ENCODE results near the gene CAMK1D.

The CAMK1D gene

GRCh38 chr10:12594448-12594944, 245.1 kb downstream of the CAMK1D start:
- no peak for DNase-seq (ENCODE audit: low read depth in 2 of 2)

GRCh38 chr10:12595936-12596576, 246.7 kb downstream of the CAMK1D start:
- DNase-seq (ENCODE audit: low read depth in 2 of 2) = no peak

GRCh38 chr10:12597176-12597575, 247.8 kb downstream of the CAMK1D start:
- no peak for DNase-seq (ENCODE audit: low read depth in 2 of 2)

- no peak for DNase-seq (ENCODE audit: low read depth in 2 of 2)
These were observed 248.7 kb downstream of the CAMK1D start for GRCh38 chr10:12597788-12598765.

- DNase-seq (ENCODE audit: low read depth in 2 of 2) = no peak
These were observed 251.3 kb downstream of the CAMK1D start for GRCh38 chr10:12600652-12601051.

- no peak for DNase-seq (ENCODE audit: low read depth in 2 of 2)
These were observed 253.2 kb downstream of the CAMK1D start for GRCh38 chr10:12602521-12602920.

GRCh38 chr10:12603766-12604470, 254.6 kb downstream of the CAMK1D start:
- DNase-seq (ENCODE audit: low read depth in 2 of 2) = no peak

GRCh38 chr10:12605580-12606405, 256.4 kb downstream of the CAMK1D start:
- no peak for DNase-seq (ENCODE audit: low read depth in 2 of 2)

- no peak for DNase-seq (ENCODE audit: low read depth in 2 of 2)
These were observed 257.1 kb downstream of the CAMK1D start for GRCh38 chr10:12606461-12606860.

GRCh38 chr10:12608761-12609160, 259.4 kb downstream of the CAMK1D start:
- DNase-seq (ENCODE audit: low read depth in 2 of 2) = no peak

- no peak for DNase-seq (ENCODE audit: low read depth in 2 of 2)
These were observed 260.1 kb downstream of the CAMK1D start for GRCh38 chr10:12609435-12609834.

GRCh38 chr10:12613136-12613535, 263.8 kb downstream of the CAMK1D start:
- no peak for DNase-seq (ENCODE audit: low read depth in 2 of 2)

- no peak for DNase-seq (ENCODE audit: low read depth in 2 of 2)
These were observed 265.0 kb downstream of the CAMK1D start for GRCh38 chr10:12614177-12614995.

GRCh38 chr10:12615296-12616220, 266.2 kb downstream of the CAMK1D start:
- DNase-seq (ENCODE audit: low read depth in 2 of 2) = no peak

GRCh38 chr10:12617191-12618175, 268.1 kb downstream of the CAMK1D start:
- DNase-seq (ENCODE audit: low read depth in 2 of 2) = no peak

- DNase-seq (ENCODE audit: low read depth in 2 of 2) = no peak
These were observed 272.7 kb downstream of the CAMK1D start for GRCh38 chr10:12622016-12622415.

GRCh38 chr10:12622691-12623090, 273.3 kb downstream of the CAMK1D start:
- DNase-seq (ENCODE audit: low read depth in 2 of 2) = no peak

GRCh38 chr10:12625393-12626023, 276.2 kb downstream of the CAMK1D start:
- no peak for DNase-seq (ENCODE audit: low read depth in 2 of 2)
